A673 (cell line): ENCODE results near the gene APLNR.

Experiments used
- CTCF ChIP-seq: fragments of 300-800, 200-600 bp; sonication (generic); conservative IDR thresholded peaks from 2 replicates; pipeline ENCODE4 v1.5.1; 2017; ENCODE audit warnings: low read depth, mild to moderate bottlenecking, antibody characterized with exemption, low read length, moderate library complexity, mixed read lengths
- EZH2 ChIP-seq: fragments of 200-600 bp; sonication (generic); IDR thresholded peaks from 2 replicates; pipeline ENCODE4 v1.6.1; 2017; ENCODE audit warnings: borderline replicate concordance, low read depth, mild to moderate bottlenecking, mixed read lengths, antibody characterized with exemption, low read length; ENCODE audit not compliant: poor library complexity, severe bottlenecking

- TF ChIP-seq CTCF (no peak), EZH2 (no peak)
Observed at GRCh38 chr11:57240007-57240406, 3.0 kb upstream of the APLNR start.
